B cell (primary cell): Measurements from ENCODE around the gene ARMC9.

Experiments used
- CTCF ChIP-seq: fragments of 200-600 bp; IDR thresholded peaks from one replicate; pipeline ENCODE4 v1.8.0; 2022; ENCODE audit warnings: antibody characterized with exemption, mild to moderate bottlenecking
- EZH2 ChIP-seq: IDR thresholded peaks from 2 replicates; pipeline ENCODE4 v1.6.1; 2012; ENCODE audit warnings: borderline replicate concordance, low read depth, mild to moderate bottlenecking, moderate library complexity, low read length; ENCODE audit not compliant: insufficient read depth, poor library complexity, severe bottlenecking

- no peak for TF ChIP-seq CTCF
- no peak for TF ChIP-seq EZH2
These were observed 113.6 kb downstream of the ARMC9 start for GRCh38 chr2:231312066-231312465.
